Large intestine (tissue), 12 donors: ENCODE results near the gene DSG2. TPM values are rescaled to one million over a fixed set of nuclear protein-coding genes. Genes with fewer than 3 reads are reported as not detected.
A peak's percentile ranks its signal among the peaks of the same experiment; 100 is the strongest.

Source experiments
- DNase-seq, 2 donors: peaks; one replicate each; pipeline versions ENCODE4 v3.0.0 to v3.0.0-alpha.2; 2013
- H3K27ac ChIP-seq: one replicate; pipeline ENCODE4 v1.5.1; 2013; ENCODE audit warnings: low read length
- H3K27me3 ChIP-seq: 2 replicates; pipeline ENCODE4 v1.6.1; 2013; ENCODE audit warnings: low read length; ENCODE audit not compliant: control insufficient read depth, insufficient read depth
- H3K36me3 ChIP-seq: 2 replicates; pipeline ENCODE4 v1.6.1; 2013; ENCODE audit warnings: low read length; ENCODE audit not compliant: control insufficient read depth, insufficient read depth
- H3K4me1 ChIP-seq: one replicate; pipeline ENCODE4 v1.6.1; 2013; ENCODE audit warnings: low read length; ENCODE audit not compliant: control insufficient read depth, insufficient read depth
- H3K4me3 ChIP-seq: one replicate; pipeline ENCODE4 v1.5.1; 2013; ENCODE audit warnings: low read length
- H3K9me3 ChIP-seq: one replicate; pipeline ENCODE4 v1.6.1; 2013; ENCODE audit warnings: mild to moderate bottlenecking, low read depth, low read length, moderate library complexity; ENCODE audit not compliant: control insufficient read depth
- WGBS: methylation state at CpG from one replicate; pipeline ENCODE4 v1.1.5; 2013; ENCODE audit warnings: low lambda C conversion rate; ENCODE audit not compliant: insufficient coverage; 5-methylcytosine and 5-hydroxymethylcytosine counted together
- long read RNA-seq, 11 donors: transcript quantifications; one replicate each; lab custom pipeline, GENCODE V29; 2026
- polyA plus RNA-seq: library from polyadenylated mRNA; unstranded; fragments of 120-200 nt; gene quantifications from one replicate; pipeline ENCODE4 v1.2.1, GENCODE V29; 2013

The DSG2 gene
- polyA plus RNA-seq, result 96.9 TPM
- long read RNA-seq, donor 1, full-length matches to known transcripts, result 9 of 9 reads
- long read RNA-seq, donor 1, partial matches to known transcripts, result 0 of 9 reads
- long read RNA-seq, donor 1, other reads (novel, unspliced or antisense), result 0 of 9 reads
- long read RNA-seq, donor 2, full-length matches to known transcripts, result 14 of 26 reads
- long read RNA-seq, donor 2, partial matches to known transcripts, result 12 of 26 reads
- long read RNA-seq, donor 2, other reads (novel, unspliced or antisense), result 0 of 26 reads
- long read RNA-seq, donor 3, result 0 reads
- long read RNA-seq, donor 4, result 0 reads
- long read RNA-seq, donor 5, full-length matches to known transcripts, result 11 of 56 reads
- long read RNA-seq, donor 5, partial matches to known transcripts, result 45 of 56 reads
- long read RNA-seq, donor 5, other reads (novel, unspliced or antisense), result 0 of 56 reads
- long read RNA-seq, donor 6, full-length matches to known transcripts, result 15 of 21 reads
- long read RNA-seq, donor 6, partial matches to known transcripts, result 6 of 21 reads
- long read RNA-seq, donor 6, other reads (novel, unspliced or antisense), result 0 of 21 reads
- long read RNA-seq, donor 7, full-length matches to known transcripts, result 2 of 9 reads
- long read RNA-seq, donor 7, partial matches to known transcripts, result 7 of 9 reads
- long read RNA-seq, donor 7, other reads (novel, unspliced or antisense), result 0 of 9 reads
- long read RNA-seq, donor 8, full-length matches to known transcripts, result 11 of 23 reads
- long read RNA-seq, donor 8, partial matches to known transcripts, result 12 of 23 reads
- long read RNA-seq, donor 8, other reads (novel, unspliced or antisense), result 0 of 23 reads
- long read RNA-seq, donor 9, full-length matches to known transcripts, result 13 of 13 reads
- long read RNA-seq, donor 9, partial matches to known transcripts, result 0 of 13 reads
- long read RNA-seq, donor 9, other reads (novel, unspliced or antisense), result 0 of 13 reads
- long read RNA-seq, donor 10, full-length matches to known transcripts, result 14 of 22 reads
- long read RNA-seq, donor 10, partial matches to known transcripts, result 8 of 22 reads
- long read RNA-seq, donor 10, other reads (novel, unspliced or antisense), result 0 of 22 reads
- long read RNA-seq, donor 11, full-length matches to known transcripts, result 12 of 12 reads
- long read RNA-seq, donor 11, partial matches to known transcripts, result 0 of 12 reads
- long read RNA-seq, donor 11, other reads (novel, unspliced or antisense), result 0 of 12 reads

DNA sequence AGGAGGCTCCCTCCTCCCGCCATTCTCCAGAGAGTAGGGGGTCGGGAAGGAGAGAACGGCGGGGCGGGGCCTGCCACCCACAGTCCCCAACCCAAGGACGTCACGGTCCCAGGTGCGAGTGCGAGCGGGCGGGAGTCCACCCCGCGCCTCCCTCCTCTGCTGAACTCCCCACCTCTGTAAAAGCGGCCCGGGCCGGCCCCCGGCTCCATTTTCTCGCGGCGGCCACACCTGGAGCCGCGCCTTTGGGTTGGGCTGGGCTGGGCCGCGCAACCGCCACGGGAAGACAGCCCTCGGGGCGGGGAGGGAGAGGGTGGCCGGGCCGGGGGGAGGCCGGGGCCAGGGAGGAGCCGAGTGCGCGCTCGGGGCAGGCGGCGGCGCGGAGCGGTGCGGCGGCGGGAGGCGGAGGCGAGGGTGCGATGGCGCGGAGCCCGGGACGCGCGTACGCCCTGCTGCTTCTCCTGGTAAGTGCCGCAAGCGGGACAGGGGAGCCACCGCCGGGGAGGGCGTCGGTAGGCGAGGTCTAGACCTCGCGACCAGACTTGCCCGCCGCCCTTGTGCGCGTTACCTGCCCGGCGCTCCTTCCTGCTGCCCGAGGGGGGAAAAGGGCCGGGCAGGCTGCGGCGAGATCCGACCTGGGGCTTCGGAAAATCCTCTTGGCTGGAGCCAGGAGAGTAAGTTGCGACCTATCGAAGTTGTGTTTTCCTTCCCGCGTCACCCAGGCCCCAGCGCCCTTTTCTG, at the start of gene DSG2:
TSS of gene DSG2 (plus strand) at position 342 of the 738 bp plus-strand sequence. CDS start at position 417, 75 bp downstream.
- Histone ChIP-seq H3K27me3 (no peaks in the 10 kb centered on the region), H3K36me3 (no peaks in the 10 kb centered on the region), H3K9me3 (no peaks in the 10 kb centered on the region), H3K4me3 (peak within 1 kb of the TSS; percentile 90), H3K4me1 (peaks cover 4% of the 10 kb centered on the region), H3K27ac (peak within 1 kb of the TSS; percentile 95)
- WGBS, result no CpG with 5 or more reads among the region's 79 CpGs
- DNase-seq, result peak; percentile 77 to 92

DNA sequence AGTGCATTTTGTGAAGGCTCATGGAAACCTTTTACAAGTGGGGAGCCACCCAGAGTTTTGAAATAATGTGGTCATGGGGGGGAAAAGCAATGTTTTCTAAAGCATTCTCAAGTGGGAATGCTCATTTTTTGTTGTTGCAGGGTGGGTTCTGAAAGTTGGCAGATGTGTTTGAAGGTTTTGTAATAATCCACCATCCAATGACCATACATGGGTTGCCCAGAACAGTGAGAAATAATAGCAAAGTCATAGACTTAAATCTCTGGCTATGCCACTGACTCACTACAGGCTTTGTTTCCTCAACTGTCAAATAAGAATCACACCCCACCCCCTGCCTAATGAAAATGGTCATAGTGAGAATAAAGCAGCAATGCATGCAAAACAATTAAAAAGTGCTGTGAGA, 47.6 kb upstream of the DSG2 start:
- Histone ChIP-seq H3K4me3 (no peak overlapping the region), H3K27me3 (no peaks in the 10 kb centered on the region), H3K36me3 (no peaks in the 10 kb centered on the region), H3K27ac (no peak overlapping the region), H3K4me1 (no peaks in the 10 kb centered on the region), H3K9me3 (no peaks in the 10 kb centered on the region)
- no peak for DNase-seq

- H3K27ac ChIP-seq, result no peak overlapping the region
- H3K4me1 ChIP-seq, result no peaks in the 10 kb centered on the region
- no peaks in the 10 kb centered on the region for H3K9me3 ChIP-seq
- WGBS, result no CpG with 5 or more reads among the region's 1 CpG
- H3K4me3 ChIP-seq, result no peak overlapping the region
- no peaks in the 10 kb centered on the region for H3K27me3 ChIP-seq
- no peaks in the 10 kb centered on the region for H3K36me3 ChIP-seq
- no peak for DNase-seq
Measured at GRCh38 chr18:31451625-31452024, 46.4 kb upstream of the DSG2 start.

DNA sequence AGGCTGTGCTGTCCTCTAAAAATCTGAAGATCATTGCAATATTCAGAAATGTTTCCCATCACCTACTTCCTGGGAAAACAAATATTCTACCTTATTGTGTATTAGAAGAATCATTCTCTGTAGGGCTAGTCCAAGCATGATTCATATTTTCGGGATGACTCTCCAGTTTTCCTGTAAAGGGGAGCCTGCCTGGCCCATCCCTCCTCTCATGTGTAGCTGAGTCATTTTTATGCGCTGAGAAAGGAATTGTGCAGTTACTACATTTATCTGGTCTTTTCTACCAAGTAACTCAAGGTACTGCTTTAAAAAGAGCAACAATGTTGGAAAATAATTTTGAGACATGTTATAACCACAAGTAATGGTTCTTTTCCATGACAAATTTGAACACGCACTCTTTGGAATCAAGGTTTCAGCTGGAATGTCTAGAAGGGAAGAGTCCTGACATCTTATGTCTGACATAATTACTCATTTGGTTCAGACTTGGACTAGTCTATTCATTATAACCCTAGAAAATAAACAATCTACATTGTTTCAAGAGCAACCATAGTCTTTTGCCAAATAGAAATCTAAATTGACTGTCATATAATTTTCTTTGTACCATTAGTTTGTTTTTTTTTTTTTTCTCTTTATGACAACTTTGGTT, 43.8 kb upstream of the DSG2 start:
- H3K4me3 ChIP-seq, result no peak overlapping the region
- H3K9me3 ChIP-seq, result no peaks in the 10 kb centered on the region
- H3K27me3 ChIP-seq, result no peaks in the 10 kb centered on the region
- no peak for DNase-seq
- 100% methylated on average over 1 of the region's 3 CpGs for WGBS
- H3K4me1 ChIP-seq, result no peaks in the 10 kb centered on the region
- H3K36me3 ChIP-seq, result no peaks in the 10 kb centered on the region
- H3K27ac ChIP-seq, result no peak overlapping the region

- Histone ChIP-seq H3K27ac (no peak overlapping the region), H3K4me3 (no peak overlapping the region), H3K36me3 (no peaks in the 10 kb centered on the region), H3K9me3 (no peaks in the 10 kb centered on the region), H3K27me3 (no peaks in the 10 kb centered on the region), H3K4me1 (no peaks in the 10 kb centered on the region)
- DNase-seq, result no peak
- 100% methylated on average over 1 of the region's 1 CpG for WGBS
Measured at GRCh38 chr18:31469629-31470028, 28.3 kb upstream of the DSG2 start.

DNA sequence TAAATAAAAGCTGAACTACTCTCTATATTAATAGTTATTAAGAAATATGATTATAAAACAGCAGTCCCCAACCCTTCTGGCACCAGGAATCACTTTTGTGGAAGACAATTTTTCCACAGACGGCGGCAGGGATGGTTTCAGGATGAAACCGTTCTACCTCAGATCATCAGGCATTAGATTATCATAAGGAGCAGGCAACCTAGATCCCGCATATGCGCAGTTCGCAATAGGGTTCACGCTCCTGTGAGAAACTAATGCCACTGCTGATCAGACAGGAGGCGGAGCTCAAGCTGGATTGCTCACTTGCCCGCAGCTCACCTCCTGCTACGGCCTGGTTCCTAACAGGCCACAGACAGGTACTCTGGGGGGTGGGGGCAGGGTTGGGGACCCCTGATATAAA, 19.3 kb upstream of the DSG2 start:
- Histone ChIP-seq H3K27ac (no peak overlapping the region), H3K4me1 (no peaks in the 10 kb centered on the region), H3K36me3 (no peaks in the 10 kb centered on the region), H3K4me3 (no peak overlapping the region), H3K27me3 (no peaks in the 10 kb centered on the region), H3K9me3 (no peaks in the 10 kb centered on the region)
- no CpG with 5 or more reads among the region's 10 CpGs for WGBS
- DNase-seq, result no peak

DNA sequence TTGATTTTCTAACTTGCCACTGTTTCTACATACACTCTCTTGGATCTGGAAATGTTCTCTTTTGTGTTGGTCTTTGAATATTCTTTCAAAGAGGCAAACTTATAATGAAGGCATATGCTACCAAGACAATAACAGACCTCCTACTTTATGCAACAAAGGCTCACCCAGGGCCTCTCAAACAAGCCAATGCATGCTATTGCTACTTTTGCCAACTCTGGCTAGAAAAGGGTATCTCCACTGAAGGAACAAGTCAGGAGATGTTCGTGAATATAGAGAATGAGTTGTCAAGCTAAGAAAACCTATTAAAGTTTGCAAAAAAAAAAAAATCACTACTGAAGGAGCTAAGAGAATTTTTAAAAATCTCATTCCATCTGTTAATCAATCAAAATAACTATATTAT, 15.9 kb upstream of the DSG2 start:
- H3K4me3 ChIP-seq, result no peak overlapping the region
- no peaks in the 10 kb centered on the region for H3K4me1 ChIP-seq
- H3K36me3 ChIP-seq, result no peaks in the 10 kb centered on the region
- H3K27me3 ChIP-seq, result no peaks in the 10 kb centered on the region
- DNase-seq, result no peak
- 90% methylated on average over 1 of the region's 1 CpG for WGBS
- H3K9me3 ChIP-seq, result no peaks in the 10 kb centered on the region
- H3K27ac ChIP-seq, result no peak overlapping the region

DNA sequence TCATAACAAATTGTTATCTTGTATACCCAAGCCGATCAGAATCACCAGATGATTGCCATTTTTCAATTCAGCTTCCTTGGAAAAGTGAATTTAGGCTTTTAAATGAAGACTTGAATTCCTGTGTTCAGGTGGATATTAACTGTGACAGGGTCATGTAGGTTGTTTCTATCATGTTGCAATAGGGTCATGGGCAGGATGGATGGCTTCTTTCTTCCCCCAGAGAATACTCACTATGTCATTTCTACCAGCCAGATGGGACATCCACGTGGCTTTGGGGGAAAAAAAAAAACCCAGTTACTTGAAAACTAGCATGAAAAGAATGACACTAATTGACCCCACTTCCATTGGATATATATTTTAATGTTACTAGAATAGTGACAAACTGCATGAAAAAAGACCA, 14.6 kb upstream of the DSG2 start:
- DNase-seq, result no peak
- Histone ChIP-seq H3K4me3 (no peak overlapping the region), H3K9me3 (no peaks in the 10 kb centered on the region), H3K36me3 (no peaks in the 10 kb centered on the region), H3K4me1 (no peaks in the 10 kb centered on the region), H3K27me3 (no peaks in the 10 kb centered on the region), H3K27ac (no peak overlapping the region)
- 100% methylated on average over 1 of the region's 2 CpGs for WGBS

- Histone ChIP-seq H3K4me1 (no peaks in the 10 kb centered on the region), H3K4me3 (no peak overlapping the region), H3K27me3 (no peaks in the 10 kb centered on the region), H3K27ac (no peak overlapping the region), H3K9me3 (no peaks in the 10 kb centered on the region), H3K36me3 (no peaks in the 10 kb centered on the region)
- WGBS, result 60% methylated on average over 1 of the region's 1 CpG
- no peak for DNase-seq
Measured at GRCh38 chr18:31484461-31484860, 13.5 kb upstream of the DSG2 start.
